ENCODE results near the gene ESX1.
"Not testable (repeated sequence)": the region's sequence is repeated elsewhere in the genome, so short reads cannot be mapped to it uniquely, and the experiment has no call there.

Gene ESX1

GRCh38 chrX:104254442-104255115 is at the start of gene ESX1:
Gene ESX1 (minus strand): TSS chrX:104254933. CDS start chrX:104254849, 84 bp downstream.
- peak; percentile 15 for DNase-seq

DNA sequence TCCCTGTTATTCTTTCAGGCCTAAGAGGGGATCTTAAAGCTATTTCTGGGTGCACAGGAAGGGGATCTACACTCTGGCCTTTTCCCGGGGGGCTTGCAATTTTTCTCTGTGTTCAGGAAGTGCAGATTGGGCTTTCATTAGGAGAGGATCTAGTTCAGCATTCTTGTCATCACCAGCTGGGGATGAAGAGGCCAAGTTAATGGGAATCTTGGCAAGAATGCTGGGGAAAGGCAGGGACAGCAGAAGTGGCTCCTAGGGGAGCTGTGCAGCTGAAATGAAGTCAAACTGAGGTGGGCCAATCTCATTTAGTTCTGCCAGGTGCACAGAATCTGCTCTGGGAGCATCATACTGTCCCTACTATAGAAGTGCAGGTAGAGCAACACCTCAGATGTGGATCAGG is 40.9 kb upstream of the ESX1 start:
- no peak for DNase-seq

GRCh38 chrX:104288961-104289360 is 34.2 kb upstream of the ESX1 start:
- no peak for DNase-seq

- DNase-seq = no peak
Measured at GRCh38 chrX:104288269-104288668, 33.5 kb upstream of the ESX1 start.

- DNase-seq = no peak
Measured at GRCh38 chrX:104285201-104285600, 30.5 kb upstream of the ESX1 start.

DNA sequence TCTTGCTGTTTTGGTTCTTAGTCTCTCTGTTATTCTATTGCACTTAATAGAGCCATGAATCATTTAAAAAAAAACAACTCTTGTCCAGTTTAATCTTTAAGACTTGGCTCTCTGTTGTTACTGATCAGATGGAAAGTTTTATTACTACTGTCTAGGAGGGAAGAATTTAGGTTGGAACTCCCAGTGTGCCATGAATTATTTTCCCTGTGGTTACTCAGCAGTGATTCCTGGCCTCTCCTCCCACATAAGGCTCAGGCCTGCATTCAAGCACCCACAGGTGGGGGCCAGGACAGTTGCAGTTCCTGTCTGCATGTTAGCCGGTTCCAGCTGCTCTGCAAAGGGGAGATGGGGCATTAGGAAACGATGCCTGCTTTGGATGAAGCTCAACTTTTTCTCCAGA is 29.8 kb upstream of the ESX1 start:
- DNase-seq = no peak

- DNase-seq = no peak
Measured at GRCh38 chrX:104282166-104282725, 27.5 kb upstream of the ESX1 start.

GRCh38 chrX:104281564-104281963 is 26.8 kb upstream of the ESX1 start:
- no peak for DNase-seq

DNA sequence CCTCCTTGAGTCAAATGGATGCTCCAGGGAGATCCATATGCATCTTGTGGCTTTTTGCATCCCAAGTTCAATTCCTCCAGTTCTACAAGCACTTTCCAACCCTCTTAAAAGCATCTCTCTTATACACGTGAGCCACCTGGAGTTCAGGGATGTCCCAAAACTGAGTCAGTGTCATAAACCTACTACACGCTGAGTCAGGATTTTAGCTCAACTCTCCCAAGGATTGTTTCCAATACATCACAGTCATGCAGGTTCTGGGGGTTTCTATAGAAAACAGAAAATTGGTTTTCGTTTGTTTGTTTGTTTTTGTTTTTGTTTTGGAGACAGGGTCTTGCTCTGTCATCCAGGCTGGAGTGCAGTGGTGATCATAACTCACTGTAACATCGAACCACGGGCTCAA is 25.9 kb upstream of the ESX1 start:
- no peak for DNase-seq

- peak; percentile 59 for DNase-seq
Measured at GRCh38 chrX:104270916-104271512, 16.3 kb upstream of the ESX1 start.

DNA sequence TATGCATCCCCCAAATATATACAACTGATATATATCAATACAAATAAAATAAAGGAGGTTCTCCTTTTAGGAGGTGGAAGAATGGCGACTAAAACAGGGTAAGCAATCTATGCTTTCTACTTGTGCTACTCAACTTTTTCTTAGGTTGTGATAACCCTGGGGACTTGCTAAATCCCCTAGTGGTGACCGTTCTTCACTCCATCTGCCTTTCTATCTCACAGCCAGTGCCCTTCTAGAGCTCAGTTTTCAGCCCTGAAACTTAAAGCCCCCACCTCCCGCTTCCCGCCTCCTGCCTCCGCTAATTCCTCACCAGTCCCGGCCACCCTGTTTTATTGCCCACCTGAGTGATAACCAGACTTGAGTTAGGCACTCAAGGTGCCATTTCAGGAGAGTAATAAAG is 15.5 kb upstream of the ESX1 start:
- no peak for DNase-seq

- no peak for DNase-seq
Measured at GRCh38 chrX:104255465-104255864, 732 bp upstream of the ESX1 start.

DNA sequence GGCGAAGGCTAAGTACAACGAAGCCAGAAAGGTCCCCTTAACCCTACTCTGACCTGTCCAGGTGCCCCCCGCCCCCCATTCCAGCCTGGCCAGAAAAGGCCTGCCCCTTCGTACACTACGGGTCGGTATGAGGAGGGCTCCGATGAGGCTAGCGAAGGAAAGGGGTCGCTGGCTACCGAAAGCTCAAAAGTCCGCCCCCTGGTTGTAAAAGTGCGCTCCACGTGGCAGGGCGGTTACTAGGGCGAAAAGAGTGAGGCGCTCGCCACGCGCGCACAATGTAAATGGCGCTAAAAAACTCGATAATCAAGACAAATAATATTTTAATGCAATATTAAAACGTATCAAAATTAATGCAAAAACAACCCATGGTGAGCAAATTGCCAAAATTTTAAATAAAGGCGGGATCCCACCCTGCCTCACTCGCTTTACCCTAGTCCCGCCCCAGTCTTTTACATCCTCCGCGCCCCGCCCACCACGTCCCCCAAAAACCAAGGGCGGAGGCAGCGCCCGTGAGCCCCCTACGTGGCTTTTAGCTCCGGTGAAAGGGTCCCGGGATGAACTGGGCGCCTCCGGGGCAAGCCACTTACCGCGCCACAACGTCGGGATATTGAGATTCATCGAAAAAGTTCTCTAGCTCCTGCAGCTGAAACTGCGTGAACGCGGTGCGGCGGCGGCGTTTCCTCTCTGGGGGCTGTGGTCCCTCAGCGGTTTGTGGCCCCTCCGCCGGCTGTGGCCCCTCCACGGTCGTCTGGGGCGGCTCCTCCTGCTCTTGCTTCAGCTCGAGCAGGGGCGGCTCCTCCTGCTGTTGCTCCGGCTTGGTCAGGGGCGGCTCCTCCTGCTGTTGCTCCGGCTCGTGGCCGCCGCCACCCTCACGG is 929 bp downstream of the ESX1 start:
- no peak for DNase-seq

DNA sequence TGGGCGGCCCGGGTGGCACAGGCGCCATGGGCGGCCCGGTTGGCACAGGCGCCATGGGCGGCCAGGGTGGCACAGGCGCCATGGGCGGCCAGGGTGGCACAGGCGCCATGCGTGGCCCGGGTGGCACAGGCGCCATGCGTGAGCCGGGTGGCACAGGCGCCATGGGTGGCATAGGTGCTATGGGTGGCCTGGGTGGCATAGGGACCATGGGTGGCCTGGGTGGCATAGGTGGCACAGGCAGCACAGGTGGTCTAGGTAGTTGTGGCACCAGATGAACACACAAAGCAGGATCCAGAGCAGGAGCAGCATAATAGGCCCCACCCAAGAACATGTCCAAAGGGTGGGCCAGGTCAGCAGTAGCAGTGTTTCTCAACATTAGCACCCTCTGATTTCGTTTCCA is 4.3 kb downstream of the ESX1 start:
- no peak for DNase-seq

GRCh38 chrX:104230060-104230459 is 24.7 kb downstream of the ESX1 start:
- not testable (repeated sequence) for DNase-seq

GRCh38 chrX:104211187-104211586 is 43.5 kb downstream of the ESX1 start:
- DNase-seq = no peak

DNA sequence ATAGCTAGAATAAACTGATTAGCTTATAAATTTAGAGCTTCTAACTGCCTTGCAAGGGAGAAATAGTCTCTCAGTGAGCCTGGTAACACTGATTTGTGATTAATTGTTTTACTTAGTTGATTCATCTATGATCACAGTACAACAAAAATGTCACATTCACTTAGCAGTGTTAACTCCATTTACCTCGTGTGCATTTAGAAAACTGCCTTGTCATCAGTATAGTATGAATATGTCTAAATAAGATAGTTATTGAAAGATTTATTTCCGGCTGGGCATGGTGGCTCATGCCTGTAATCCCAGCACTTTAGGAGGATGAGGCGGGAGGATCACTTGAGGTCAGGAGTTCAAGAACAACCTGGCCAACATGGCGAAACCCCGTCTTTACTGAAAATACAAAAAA is 49.2 kb downstream of the ESX1 start:
- no peak for DNase-seq
